Pulmonary artery endothelial cell (primary cell): ENCODE results near the gene HARS1. TPM values are rescaled to one million over a fixed set of nuclear protein-coding genes. Genes with fewer than 3 reads are reported as not detected.
"Not testable (repeated sequence)": the region's sequence is repeated elsewhere in the genome, so short reads cannot be mapped to it uniquely, and the experiment has no call there.

ENCODE experiments used
- DNase-seq: peaks from one replicate; pipeline ENCODE4 v3.0.0-alpha.2; 2011; ENCODE audit warnings: low read depth, low spot score
- total RNA-seq: library from RNA; depleted of rRNA; stranded (reverse); fragments of >200 nt; gene quantifications from 2 replicates; pipeline ENCODE4 v1.2.3, GENCODE V29; 2014

HARS1 gene
- total RNA-seq, 1 donor from 2014 or later: 92.7 TPM

- DNase-seq: no peak
These were observed 57.7 kb downstream of the HARS1 start for GRCh38 chr5:140633501-140633900.

- no peak for DNase-seq
These were observed 58.1 kb downstream of the HARS1 start, which contains the start of gene CD14 for GRCh38 chr5:140633021-140633471. CD14 (minus strand) TSS chr5:140633175; CDS start chr5:140633071, 104 bp downstream.

DNA sequence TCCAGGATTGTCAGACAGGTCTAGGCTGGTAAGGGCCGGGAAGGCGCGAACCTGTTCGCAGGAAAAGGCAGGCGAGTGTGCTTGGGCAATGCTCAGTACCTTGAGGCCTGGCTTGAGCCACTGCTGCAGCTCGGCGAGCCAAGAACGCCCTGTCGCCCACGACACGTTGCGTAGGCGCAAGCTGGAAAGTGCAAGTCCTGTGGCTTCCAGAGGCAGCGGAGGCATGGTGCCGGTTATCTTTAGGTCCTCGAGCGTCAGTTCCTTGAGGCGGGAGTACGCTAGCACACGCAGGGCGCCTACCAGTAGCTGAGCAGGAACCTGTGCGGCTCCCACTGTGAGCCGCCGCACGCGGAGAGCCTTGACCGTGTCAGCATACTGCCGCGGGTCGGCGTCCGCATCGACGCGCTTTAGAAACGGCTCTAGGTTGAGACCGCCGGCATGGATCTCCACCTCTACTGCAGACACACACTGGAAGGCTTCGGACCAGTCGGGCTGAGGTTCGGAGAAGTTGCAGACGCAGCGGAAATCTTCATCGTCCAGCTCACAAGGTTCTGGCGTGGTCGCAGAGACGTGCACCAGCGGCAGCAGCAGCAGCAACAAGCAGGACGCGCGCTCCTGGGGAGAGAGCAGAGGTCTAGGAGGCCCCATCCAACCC, 58.7 kb downstream of the HARS1 start:
- DNase-seq: no peak

DNA sequence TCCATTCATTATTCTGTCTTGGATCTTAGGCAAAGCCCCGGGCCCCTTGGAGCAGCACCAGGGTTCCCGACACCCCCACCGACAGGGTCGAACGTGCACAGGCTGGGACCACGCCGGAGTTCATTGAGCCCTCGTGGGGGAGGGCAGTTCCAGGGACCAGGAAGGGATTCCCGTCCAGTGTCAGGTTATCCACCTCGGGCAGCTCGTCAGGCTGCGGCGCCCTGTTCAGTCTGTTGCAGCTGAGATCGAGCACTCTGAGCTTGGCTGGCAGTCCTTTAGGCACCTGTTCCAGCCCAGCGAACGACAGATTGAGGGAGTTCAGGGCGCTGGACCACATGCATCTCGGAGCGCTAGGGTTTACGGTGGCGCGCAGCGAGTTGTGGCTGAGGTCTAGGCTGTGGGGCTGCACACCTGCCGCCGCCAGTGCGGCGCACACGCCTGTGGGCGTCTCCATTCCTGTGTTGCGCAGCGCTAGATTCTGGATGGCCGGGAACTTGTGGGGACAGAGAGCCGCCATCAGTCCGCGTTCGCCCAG, 59.3 kb downstream of the HARS1 start:
- no peak for DNase-seq

DNA sequence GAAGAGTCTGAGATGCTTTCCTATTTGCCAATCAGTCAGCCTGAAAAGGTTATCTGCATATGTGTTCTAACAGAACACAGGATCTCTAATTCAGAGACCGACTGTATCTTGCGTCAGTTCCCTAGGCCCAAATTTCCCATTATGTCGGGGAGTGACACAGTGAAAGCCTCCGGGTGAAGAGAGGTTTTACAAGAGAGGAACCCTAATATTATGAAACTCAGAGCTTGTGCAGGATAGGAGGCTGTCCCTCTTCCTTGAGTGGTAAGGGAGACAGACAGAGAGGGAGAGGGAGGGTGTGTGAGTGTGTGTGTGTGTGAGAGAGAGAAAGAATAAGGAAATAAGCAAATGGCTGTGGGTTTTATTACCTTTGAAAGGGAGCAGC, 60.1 kb downstream of the HARS1 start:
- no peak for DNase-seq

- no peak for DNase-seq
These were observed 60.7 kb downstream of the HARS1 start for GRCh38 chr5:140630292-140631035.

DNA sequence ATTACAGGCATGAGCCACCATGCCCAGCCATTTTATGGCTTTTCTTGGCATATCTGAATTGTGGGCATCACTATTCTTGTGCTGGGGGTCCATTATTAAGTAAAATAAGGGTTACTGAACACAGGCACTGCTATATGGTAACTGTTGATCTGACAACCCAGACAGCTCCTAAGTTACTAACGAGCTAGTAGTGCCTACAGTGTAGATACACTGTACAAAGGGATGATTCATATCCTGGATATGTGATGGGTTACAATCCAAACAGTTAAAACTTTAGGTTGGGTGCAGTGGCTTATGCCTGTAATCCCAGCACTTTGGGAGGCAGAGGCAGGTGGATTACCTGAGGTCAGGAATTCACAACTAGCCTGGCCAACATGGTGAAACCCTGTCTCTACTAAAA, 62.5 kb downstream of the HARS1 start:
- DNase-seq: no peak

DNA sequence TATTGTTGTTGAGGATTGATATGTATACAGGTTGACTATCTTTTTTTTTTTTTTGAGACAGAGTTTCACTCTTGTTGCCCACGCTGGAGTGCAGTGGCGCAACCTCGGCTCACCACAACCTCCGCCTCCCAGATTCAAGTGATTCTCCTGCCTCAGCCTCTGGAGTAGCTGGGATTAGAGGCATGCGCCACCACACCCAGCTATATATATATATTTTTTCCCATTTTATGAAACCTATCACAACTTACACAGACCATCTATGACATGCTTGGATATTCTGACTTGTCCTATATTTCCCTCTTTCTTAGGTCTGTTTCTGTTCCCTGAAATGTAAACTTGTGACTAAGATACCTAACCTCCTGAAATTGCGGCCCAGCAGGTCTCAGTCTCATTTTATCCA, 63.2 kb downstream of the HARS1 start:
- no peak for DNase-seq

DNA sequence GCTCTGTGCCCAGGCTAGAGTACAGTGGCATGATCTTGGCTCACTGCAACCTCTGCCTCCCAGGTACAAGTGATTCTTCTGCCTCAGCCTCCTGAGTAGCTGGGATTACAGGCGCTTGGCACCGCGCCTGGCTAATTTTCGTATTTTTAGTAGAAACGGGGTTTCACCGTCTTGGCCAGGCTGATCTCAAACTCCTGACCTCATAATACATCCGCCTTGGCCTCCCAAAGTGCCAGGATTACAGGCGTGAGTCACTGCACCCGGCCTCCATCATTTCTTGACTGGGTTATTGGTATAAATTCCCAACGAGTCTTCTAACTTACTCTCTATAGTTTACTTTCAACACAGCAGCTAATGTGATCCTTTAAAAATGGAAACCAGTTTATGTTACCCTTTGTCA, 66.3 kb downstream of the HARS1 start:
- not testable (repeated sequence) for DNase-seq

Other genes starting within 250 kb of the HARS1 start
- gene EIF4EBP3, start 143.7 kb downstream of the HARS1 start, total RNA-seq: 1.4 and 1.8 TPM in 2 replicates
- 19.7 and 28.1 TPM in 2 replicates for gene SRA1, start 133.9 kb downstream of the HARS1 start, total RNA-seq
- gene APBB3, start 126.8 kb downstream of the HARS1 start, total RNA-seq: 5.1 and 5.5 TPM in 2 replicates
- 22.6 and 30.7 TPM in 2 replicates for gene SLC35A4, start 126.5 kb downstream of the HARS1 start, total RNA-seq
- gene CD14, start 58.2 kb downstream of the HARS1 start, total RNA-seq: 0.26 and 0.49 TPM in 2 replicates
- 13.5 and 13.9 TPM in 2 replicates for gene TMCO6, start 51.9 kb downstream of the HARS1 start, total RNA-seq
- gene NDUFA2, start 43.7 kb downstream of the HARS1 start, total RNA-seq: 40.1 and 48.5 TPM in 2 replicates
- 77.4 and 95.0 TPM in 2 replicates for gene IK, start 43.5 kb downstream of the HARS1 start, total RNA-seq
- 29.9 and 39.3 TPM in 2 replicates for gene WDR55, start 26.5 kb downstream of the HARS1 start, total RNA-seq
- 0.13 and 0.28 TPM in 2 replicates for gene DND1, start 17.8 kb downstream of the HARS1 start, total RNA-seq
- gene HARS2, start 85 bp upstream of the HARS1 start, total RNA-seq: 26.9 and 39.8 TPM in 2 replicates
- 53.5 and 75.7 TPM in 2 replicates for gene ZMAT2, start 9.1 kb upstream of the HARS1 start, total RNA-seq
- 0.04 TPM in 1 of 2 replicates, not detected in the other for gene PCDHA1, start 94.8 kb upstream of the HARS1 start, total RNA-seq
- gene PCDHA2, start 103.5 kb upstream of the HARS1 start, total RNA-seq: 0.07 and 0.21 TPM in 2 replicates
- 0.18 and 0.26 TPM in 2 replicates for gene PCDHA3, start 109.7 kb upstream of the HARS1 start, total RNA-seq
- 0.26 and 0.42 TPM in 2 replicates for gene PCDHA4, start 115.7 kb upstream of the HARS1 start, total RNA-seq
- 0.04 and 0.07 TPM in 2 replicates for gene PCDHA5, start 130.2 kb upstream of the HARS1 start, total RNA-seq
- gene PCDHA6, start 136.6 kb upstream of the HARS1 start, total RNA-seq: 0.40 and 0.88 TPM in 2 replicates
- 0.25 and 0.33 TPM in 2 replicates for gene PCDHA7, start 142.9 kb upstream of the HARS1 start, total RNA-seq
- gene PCDHA8, start 149.8 kb upstream of the HARS1 start, total RNA-seq: under 0.01 and 0.04 TPM in 2 replicates
- 0.04 TPM in 1 of 2 replicates, not detected in the other for gene PCDHA9, start 157.0 kb upstream of the HARS1 start, total RNA-seq
- gene PCDHA10, start 164.5 kb upstream of the HARS1 start, total RNA-seq: 0.07 and 0.35 TPM in 2 replicates
- 0.04 and 0.07 TPM in 2 replicates for gene PCDHA11, start 177.6 kb upstream of the HARS1 start, total RNA-seq
- gene PCDHA12, start 183.9 kb upstream of the HARS1 start, total RNA-seq: 0.07 TPM in 1 of 2 replicates, not detected in the other
- under 0.01 and 0.04 TPM in 2 replicates for gene PCDHA13, start 190.8 kb upstream of the HARS1 start, total RNA-seq
- 0.07 TPM in 2 replicates for gene PCDHAC1, start 234.9 kb upstream of the HARS1 start, total RNA-seq